ENCODE data around the gene C4orf54. TPM values are rescaled to one million over a fixed set of nuclear protein-coding genes. Genes with fewer than 3 reads are reported as not detected.

C4orf54 gene
- total RNA-seq: 0.63 TPM

GRCh38 chr4:99657798-99658197 is at the start of gene C4orf54:
TSS of gene C4orf54 (minus strand) at chr4:99657828. CDS start at chr4:99654648, 3,180 bp downstream.

Other genes with a start within 250 kb of the C4orf54 start
- not detected for gene ADH7, start 222.5 kb downstream of the C4orf54 start, total RNA-seq
- not detected for gene C4orf17, start 146.8 kb downstream of the C4orf54 start, total RNA-seq
- gene TRMT10A, start 93.8 kb downstream of the C4orf54 start, total RNA-seq: 3.8 TPM
- gene MTTP, start 83.0 kb downstream of the C4orf54 start, total RNA-seq: 1.3 TPM
- gene DAPP1, start 159.0 kb upstream of the C4orf54 start, total RNA-seq: 0.31 TPM
- 50.4 TPM for gene LAMTOR3, start 236.6 kb upstream of the C4orf54 start, total RNA-seq